ENCODE data around the gene DROSHA.

DNA sequence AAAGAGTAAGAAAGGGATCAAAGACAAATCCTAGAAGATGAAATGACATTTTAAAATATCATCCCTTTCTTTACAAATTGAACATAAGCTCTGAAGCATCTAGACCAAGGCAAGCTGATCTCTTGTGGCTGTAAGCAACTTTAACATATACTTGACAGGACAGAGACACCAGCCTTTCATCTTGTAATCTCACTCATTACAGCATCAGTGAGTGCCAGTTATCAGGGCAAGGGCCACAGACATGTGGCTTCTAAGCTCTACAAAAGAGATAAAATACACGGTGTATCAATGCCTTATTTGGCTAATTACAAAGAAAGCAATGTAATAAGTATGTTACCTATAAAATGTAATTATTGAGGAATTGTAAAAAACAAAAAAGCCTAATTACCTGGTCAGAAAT lies 95.0 kb downstream of the DROSHA start:
- TF ChIP-seq, protein P1, sequence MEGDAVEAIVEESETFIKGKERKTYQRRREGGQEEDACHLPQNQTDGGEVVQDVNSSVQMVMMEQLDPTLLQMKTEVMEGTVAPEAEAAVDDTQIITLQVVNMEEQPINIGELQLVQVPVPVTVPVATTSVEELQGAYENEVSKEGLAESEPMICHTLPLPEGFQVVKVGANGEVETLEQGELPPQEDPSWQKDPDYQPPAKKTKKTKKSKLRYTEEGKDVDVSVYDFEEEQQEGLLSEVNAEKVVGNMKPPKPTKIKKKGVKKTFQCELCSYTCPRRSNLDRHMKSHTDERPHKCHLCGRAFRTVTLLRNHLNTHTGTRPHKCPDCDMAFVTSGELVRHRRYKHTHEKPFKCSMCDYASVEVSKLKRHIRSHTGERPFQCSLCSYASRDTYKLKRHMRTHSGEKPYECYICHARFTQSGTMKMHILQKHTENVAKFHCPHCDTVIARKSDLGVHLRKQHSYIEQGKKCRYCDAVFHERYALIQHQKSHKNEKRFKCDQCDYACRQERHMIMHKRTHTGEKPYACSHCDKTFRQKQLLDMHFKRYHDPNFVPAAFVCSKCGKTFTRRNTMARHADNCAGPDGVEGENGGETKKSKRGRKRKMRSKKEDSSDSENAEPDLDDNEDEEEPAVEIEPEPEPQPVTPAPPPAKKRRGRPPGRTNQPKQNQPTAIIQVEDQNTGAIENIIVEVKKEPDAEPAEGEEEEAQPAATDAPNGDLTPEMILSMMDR (IDR thresholded peaks at IDR 0.05; ENCODE audit: low read depth, low read length, poor library complexity, severe bottlenecking), result no peak
- no peak for TF ChIP-seq EZH2phosphoT487 (IDR thresholded peaks at IDR 0.05; ENCODE audit: borderline replicate concordance, low read length)
